H1 (cell line): ENCODE measurements around the gene CASP3. TPM values are rescaled to one million over a fixed set of nuclear protein-coding genes. Genes with fewer than 3 reads are reported as not detected.

ENCODE experiments used
- CTCF ChIA-PET: fragments of 300-600 bp; sonication (Branson Sonifier 250); formaldehyde crosslinking; loops from one replicate; lab custom pipeline; 2021; ENCODE audit not compliant: partially characterized antibody; lab: Charles Lee
- POLR2A ChIA-PET: fragments of 300-600 bp; sonication (Branson Sonifier 250); formaldehyde crosslinking; loops from one replicate; lab custom pipeline; 2021; ENCODE audit warnings: inconsistent platforms; ENCODE audit not compliant: partially characterized antibody; lab: Charles Lee
- DNase-seq, 2 experiments: peaks; one replicate each; pipeline versions ENCODE4 v3.0.0 to v3.0.0-alpha.2; 2010 to 2022; ENCODE audit warnings: low spot score in 2 of 2, low read depth in 1 of 2, mixed read lengths in 1 of 2
- FAIRE-seq: peaks from 2 replicates; lab custom pipeline; 2011; peaks lifted over from hg19 to GRCh38; lab: Jason Lieb, UNC
- H2AFZ ChIP-seq: 2 replicates; pipeline ENCODE4 v1.8.1; 2012; ENCODE audit warnings: low read length, inconsistent platforms
- H2AK5ac ChIP-seq: 2 replicates; pipeline ENCODE4 v1.6.1; 2013; ENCODE audit warnings: low read depth, low read length
- H2BK120ac ChIP-seq: replicated peaks from 2 replicates; pipeline ENCODE3; 2013; ENCODE audit warnings: low read depth, low read length, inconsistent platforms
- H2BK12ac ChIP-seq: 2 replicates; pipeline ENCODE4 v1.6.1; 2013; ENCODE audit warnings: low read depth, low read length
- H2BK15ac ChIP-seq: 2 replicates; pipeline ENCODE4 v1.6.1; 2013; ENCODE audit warnings: low read length
- H2BK20ac ChIP-seq: 2 replicates; pipeline ENCODE4 v1.6.1; 2013; ENCODE audit warnings: low read length
- H2BK5ac ChIP-seq: 2 replicates; pipeline ENCODE4 v1.6.1; 2013; ENCODE audit warnings: low read depth, low read length
- H3K14ac ChIP-seq: 2 replicates; pipeline ENCODE4 v1.6.1; 2013; ENCODE audit warnings: inconsistent platforms; ENCODE audit not compliant: insufficient read length
- H3K18ac ChIP-seq: 2 replicates; pipeline ENCODE4 v1.6.1; 2013; ENCODE audit warnings: low read length; ENCODE audit errors: extremely low read depth
- H3K23ac ChIP-seq: 2 replicates; pipeline ENCODE4 v1.6.1; 2013; ENCODE audit warnings: inconsistent platforms; ENCODE audit not compliant: insufficient read length
- H3K23me2 ChIP-seq: 2 replicates; pipeline ENCODE4 v1.6.1; 2013; ENCODE audit warnings: low read depth, low read length
- H3K27ac ChIP-seq: 2 replicates; pipeline ENCODE4 v1.6.1; 2011; ENCODE audit warnings: low read depth, low read length, inconsistent platforms
- H3K27me3 ChIP-seq, 4 experiments: replicated peaks in 1 of 4; 1 replicate in 1 of 4; 2 replicates in 3 of 4; pipeline versions ENCODE4 v1.6.1 to v1.8.1; 2011 to 2013; ENCODE audit warnings: low read length in 3 of 4, mild to moderate bottlenecking in 3 of 4, inconsistent platforms in 2 of 4, mixed read lengths in 2 of 4, moderate library complexity in 1 of 4; ENCODE audit not compliant: control insufficient read depth in 3 of 4, insufficient read depth in 3 of 4; ENCODE audit errors: extremely low read depth in 1 of 4
- H3K36me3 ChIP-seq, 4 experiments: 2 replicates each; pipeline versions ENCODE4 v1.6.1 to v1.8.1; 2011 to 2013; ENCODE audit warnings: mild to moderate bottlenecking in 4 of 4, low read length in 3 of 4, moderate library complexity in 2 of 4, control low read depth in 1 of 4, inconsistent platforms in 1 of 4; ENCODE audit not compliant: insufficient read depth in 4 of 4, control insufficient read depth in 2 of 4
- H3K4ac ChIP-seq: replicated peaks from 2 replicates; pipeline ENCODE3; 2013; ENCODE audit warnings: low read length, low read depth, mixed read lengths, inconsistent platforms; ENCODE audit not compliant: insufficient read length
- H3K4me1 ChIP-seq, 4 experiments: replicated peaks in 1 of 4; 1 replicate in 1 of 4; 2 replicates in 3 of 4; pipeline versions ENCODE4 v1.6.1 to v1.8.1; 2011 to 2013; ENCODE audit warnings: low read length in 3 of 4, inconsistent platforms in 2 of 4, mixed read lengths in 1 of 4; ENCODE audit not compliant: insufficient read depth in 4 of 4, control insufficient read depth in 3 of 4
- H3K4me2 ChIP-seq, 2 experiments: 2 replicates each; pipeline versions ENCODE4 v1.6.1 to v1.8.1; 2011 to 2013; ENCODE audit warnings: low read depth in 2 of 2, low read length in 2 of 2, control low read depth in 1 of 2, inconsistent platforms in 1 of 2, mild to moderate bottlenecking in 1 of 2; ENCODE audit not compliant: insufficient read depth in 1 of 2
- H3K4me3 ChIP-seq, 4 experiments: fragments of 200-600, 300-600 bp in 1 of 4; sonication (generic), shearing (Covaris generic), sonication (Bioruptor Twin) in 1 of 4; 2 replicates each; pipeline versions ENCODE4 v1.5.1 to v1.8.1; 2011 to 2016; ENCODE audit warnings: low read length in 4 of 4, low read depth in 3 of 4, control low read depth in 2 of 4, inconsistent platforms in 2 of 4, mild to moderate bottlenecking in 2 of 4, mixed read lengths in 1 of 4, moderate library complexity in 1 of 4; ENCODE audit not compliant: insufficient read depth in 2 of 4; ENCODE audit errors: extremely low read depth in 1 of 4
- H3K56ac ChIP-seq: replicated peaks from 2 replicates; pipeline ENCODE3; 2013; ENCODE audit warnings: low read depth, mild to moderate bottlenecking, mixed read lengths, low read length, inconsistent platforms; ENCODE audit not compliant: insufficient read length
- H3K79me1 ChIP-seq: 2 replicates; pipeline ENCODE4 v1.6.1; 2013; ENCODE audit warnings: low read depth, low read length, control low read depth
- H3K79me2 ChIP-seq, 2 experiments: 2 replicates each; pipeline versions ENCODE4 v1.6.1 to v1.8.1; 2012 to 2013; ENCODE audit warnings: low read length in 2 of 2, mild to moderate bottlenecking in 2 of 2, inconsistent platforms in 1 of 2; ENCODE audit not compliant: insufficient read depth in 2 of 2, control insufficient read depth in 1 of 2
- H3K9ac ChIP-seq, 4 experiments: replicated peaks in 1 of 4; 1 replicate in 1 of 4; 2 replicates in 3 of 4; pipeline versions ENCODE4 v1.6.1 to v1.8.1; 2011 to 2013; ENCODE audit warnings: low read depth in 3 of 4, low read length in 3 of 4, control low read depth in 2 of 4, mild to moderate bottlenecking in 2 of 4, moderate library complexity in 2 of 4, inconsistent platforms in 1 of 4; ENCODE audit errors: extremely low read depth in 1 of 4
- H3K9me3 ChIP-seq, 2 experiments: 2 replicates each; pipeline versions ENCODE4 v1.6.1 to v1.8.1; 2012 to 2013; ENCODE audit warnings: mild to moderate bottlenecking in 2 of 2, moderate library complexity in 2 of 2, control low read depth in 1 of 2, inconsistent platforms in 1 of 2, low read depth in 1 of 2, low read length in 1 of 2, mixed read lengths in 1 of 2; ENCODE audit not compliant: insufficient read depth in 2 of 2
- H4K20me1 ChIP-seq, 2 experiments: replicated peaks in 1 of 2; 2 replicates each; pipeline versions ENCODE3 to v1.8.1; 2011 to 2013; ENCODE audit warnings: inconsistent platforms in 2 of 2, low read length in 2 of 2, mild to moderate bottlenecking in 1 of 2; ENCODE audit not compliant: insufficient read depth in 2 of 2, control insufficient read depth in 1 of 2
- H4K5ac ChIP-seq: 2 replicates; pipeline ENCODE4 v1.6.1; 2013; ENCODE audit warnings: low read length, low read depth, mixed read lengths, inconsistent platforms; ENCODE audit not compliant: insufficient read length
- H4K8ac ChIP-seq: 2 replicates; pipeline ENCODE4 v1.8.0; 2013; ENCODE audit warnings: mild to moderate bottlenecking, moderate library complexity, low read length, inconsistent platforms; ENCODE audit not compliant: insufficient read depth; ENCODE audit errors: extremely low read depth
- H4K91ac ChIP-seq: replicated peaks from 2 replicates; pipeline ENCODE3; 2013; ENCODE audit warnings: low read length, mixed read lengths, inconsistent platforms; ENCODE audit not compliant: insufficient read length
- BACH1 ChIP-seq: IDR thresholded peaks from 2 replicates; pipeline ENCODE4 v1.6.1; 2012; ENCODE audit warnings: low read length, improper control_type of control experiment
- CTBP2 ChIP-seq: IDR thresholded peaks from 2 replicates; pipeline ENCODE4 v1.7.0; 2011; ENCODE audit warnings: borderline replicate concordance, mild to moderate bottlenecking, moderate library complexity, mixed read lengths, low read length; ENCODE audit not compliant: insufficient read depth, insufficient read length
- EZH2 ChIP-seq: fragments of 200-600 bp; sonication (generic); IDR thresholded peaks from 2 replicates; pipeline ENCODE4 v1.7.1; 2012; ENCODE audit warnings: low read depth, mild to moderate bottlenecking, moderate library complexity, low read length, inconsistent platforms; ENCODE audit not compliant: severe bottlenecking
- HDAC2 ChIP-seq, 2 experiments: fragments of 300-600 bp in 1 of 2; sonication (generic) in 1 of 2; IDR thresholded peaks; 2 replicates each; pipeline ENCODE4 v1.6.1; 2011 to 2012; ENCODE audit warnings: low read depth in 2 of 2, low read length in 2 of 2, mild to moderate bottlenecking in 2 of 2, moderate library complexity in 2 of 2, borderline replicate concordance in 1 of 2, inconsistent platforms in 1 of 2
- JUN ChIP-seq: IDR thresholded peaks from 2 replicates; pipeline ENCODE4 v1.6.1; 2011; ENCODE audit warnings: low read depth, mild to moderate bottlenecking, improper control_type of control experiment, low read length
- POLR2A ChIP-seq, 2 experiments: IDR thresholded peaks; 1 replicate in 1 of 2; 2 replicates in 1 of 2; pipeline ENCODE4 v1.6.1; 2011; ENCODE audit warnings: low read depth in 2 of 2, low read length in 2 of 2, mild to moderate bottlenecking in 2 of 2; ENCODE audit errors: control extremely low read depth in 1 of 2
- POU5F1 ChIP-seq: IDR thresholded peaks from 2 replicates; pipeline ENCODE4 v1.6.1; 2011; ENCODE audit warnings: low read depth, mild to moderate bottlenecking, low read length, moderate library complexity
- RBBP5 ChIP-seq: IDR thresholded peaks from 2 replicates; pipeline ENCODE4 v1.7.1; 2012; ENCODE audit warnings: low read depth, mild to moderate bottlenecking, inconsistent platforms, low read length, moderate library complexity, borderline replicate concordance
- SIN3A ChIP-seq, 2 experiments: IDR thresholded peaks in 1 of 2; conservative IDR thresholded peaks in 1 of 2; 2 replicates each; pipeline ENCODE4 v1.6.1; 2011 to 2012; ENCODE audit warnings: low read length in 2 of 2, improper control_type of control experiment in 1 of 2, low read depth in 1 of 2, mild to moderate bottlenecking in 1 of 2
- SRF ChIP-seq: IDR thresholded peaks from 2 replicates; pipeline ENCODE4 v1.6.1; 2011; ENCODE audit warnings: mild to moderate bottlenecking, low read depth, low read length, moderate library complexity
- TBP ChIP-seq: IDR thresholded peaks from 2 replicates; pipeline ENCODE4 v1.6.1; 2011; ENCODE audit warnings: low read depth, low read length, improper control_type of control experiment
- YY1 ChIP-seq: IDR thresholded peaks from 2 replicates; pipeline ENCODE4 v1.6.1; 2011; ENCODE audit warnings: low read depth, mild to moderate bottlenecking, low read length
- polyA plus RNA-seq, 7 experiments: library from polyadenylated mRNA; depleted of rRNA in 3 of 7; stranded (reverse) in 5 of 7; unstranded in 2 of 7; fragments of >200 nt in 5 of 7; fragments of 200-250 nt in 2 of 7; gene quantifications; 1 replicate in 5 of 7; 2 replicates in 1 of 7; 4 replicates in 1 of 7; pipeline versions ENCODE4 v1.2.1 to v1.2.3, GENCODE V29; 2011 to 2013; ENCODE audit warnings: missing spikeins in 2 of 7, mixed read lengths in 2 of 7
- total RNA-seq: library from RNA; stranded (reverse); fragmentation: NEBNext Ultra II Directional; extraction: Animal tissue kit (Norgen Biotek cat#: 25700); gene quantifications from 2 replicates; pipeline ENCODE4 v1.2.1, GENCODE V29; 2021
- TF ChIP-seq, protein P1 (sequence below), 3 experiments: IDR thresholded peaks; 1 replicate in 2 of 3; 2 replicates in 1 of 3; pipeline versions ENCODE4 v1.5.1 to v1.6.1; 2011; ENCODE audit warnings: low read length in 3 of 3, mild to moderate bottlenecking in 3 of 3, inconsistent platforms in 2 of 3, low read depth in 1 of 3, moderate library complexity in 1 of 3; ENCODE audit not compliant: insufficient read depth in 1 of 3; ENCODE audit errors: control extremely low read depth in 1 of 3

CASP3 gene
- total and polyA plus RNA-seq, 2 of the 8 experiments (the other 6 are each of a cell fraction or from before 2014, with no cell fraction given) = 27.8 to 82.5 TPM

DNA sequence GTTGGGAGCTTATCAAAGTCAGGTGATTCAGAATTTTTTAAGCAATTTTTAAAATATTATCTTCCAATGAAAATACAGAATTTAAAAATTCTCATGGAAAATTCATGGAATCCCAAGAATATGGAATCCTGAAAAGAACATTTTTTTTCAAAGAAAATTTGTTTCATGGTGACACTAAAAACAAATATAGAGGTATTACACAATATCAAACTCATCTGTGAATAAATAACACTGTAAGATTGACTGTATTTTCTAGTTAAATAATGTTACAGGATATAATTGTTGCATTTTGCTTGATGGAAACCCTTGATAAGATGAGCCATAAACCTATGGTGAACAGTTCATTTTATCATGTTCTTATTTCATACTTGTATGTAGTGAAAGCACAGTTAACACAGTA is 11.7 kb upstream of the CASP3 start:
- Histone ChIP-seq H2AK5ac (no peak overlapping the region), H3K9ac (no peak overlapping the region), H3K4me2 (no peak overlapping the region), H2AFZ (no peak overlapping the region), H2BK12ac (no peak overlapping the region), H2BK5ac (no peak overlapping the region), H3K4me3 (no peak overlapping the region), H3K14ac (no peak overlapping the region), H3K27ac (no peak overlapping the region), H2BK15ac (no peak overlapping the region), H3K18ac (no peak overlapping the region), H3K4ac (no peak overlapping the region), H4K91ac (no peak overlapping the region), H3K4me1 (no peaks in the 10 kb centered on the region), H3K23me2 (no peaks in the 10 kb centered on the region), H3K27me3 (no peaks in the 10 kb centered on the region), H4K20me1 (peaks cover 0 to 1% of the 10 kb centered on the region in 2 experiments), H3K9me3 (no peaks in the 10 kb centered on the region), H4K5ac (no peak overlapping the region), H2BK20ac (no peak overlapping the region), H2BK120ac (no peak overlapping the region), H3K56ac (no peak overlapping the region), H3K79me1 (no peaks in the 10 kb centered on the region), H3K79me2 (no peaks in the 10 kb centered on the region), H4K8ac (no peak overlapping the region), H3K36me3 (peaks cover 0 to 3% (median 0%) of the 10 kb centered on the region in 4 experiments; a peak in 1 of 8 replicates), H3K23ac (no peak overlapping the region)
- ChIA-PET CTCF (interaction anchor here (2.2 kb wide), 1 partner anchor 11 kb away, joined by 5 read pairs; no protein-coding TSS in a partner anchor), POLR2A (no interaction called here)
- FAIRE-seq (no peak), DNase-seq (no peak)
- no peak for TF ChIP-seq JUN
- TF ChIP-seq SIN3A (conservative IDR thresholded peaks at IDR 0.05 in 1 of 2, IDR thresholded peaks at IDR 0.05 in 1 of 2; ENCODE audit: low read depth in 1 of 2, low read length in 2 of 2) = no peak
- no peak for TF ChIP-seq RBBP5
- TF ChIP-seq YY1 = no peak
- TF ChIP-seq EZH2 = no peak
- TF ChIP-seq HDAC2 (IDR thresholded peaks at IDR 0.05; ENCODE audit: borderline replicate concordance in 1 of 2, low read depth in 2 of 2, low read length in 2 of 2) = no peak
- TF ChIP-seq CTBP2 = no peak
- TF ChIP-seq TBP = no peak
- TF ChIP-seq, protein P1, sequence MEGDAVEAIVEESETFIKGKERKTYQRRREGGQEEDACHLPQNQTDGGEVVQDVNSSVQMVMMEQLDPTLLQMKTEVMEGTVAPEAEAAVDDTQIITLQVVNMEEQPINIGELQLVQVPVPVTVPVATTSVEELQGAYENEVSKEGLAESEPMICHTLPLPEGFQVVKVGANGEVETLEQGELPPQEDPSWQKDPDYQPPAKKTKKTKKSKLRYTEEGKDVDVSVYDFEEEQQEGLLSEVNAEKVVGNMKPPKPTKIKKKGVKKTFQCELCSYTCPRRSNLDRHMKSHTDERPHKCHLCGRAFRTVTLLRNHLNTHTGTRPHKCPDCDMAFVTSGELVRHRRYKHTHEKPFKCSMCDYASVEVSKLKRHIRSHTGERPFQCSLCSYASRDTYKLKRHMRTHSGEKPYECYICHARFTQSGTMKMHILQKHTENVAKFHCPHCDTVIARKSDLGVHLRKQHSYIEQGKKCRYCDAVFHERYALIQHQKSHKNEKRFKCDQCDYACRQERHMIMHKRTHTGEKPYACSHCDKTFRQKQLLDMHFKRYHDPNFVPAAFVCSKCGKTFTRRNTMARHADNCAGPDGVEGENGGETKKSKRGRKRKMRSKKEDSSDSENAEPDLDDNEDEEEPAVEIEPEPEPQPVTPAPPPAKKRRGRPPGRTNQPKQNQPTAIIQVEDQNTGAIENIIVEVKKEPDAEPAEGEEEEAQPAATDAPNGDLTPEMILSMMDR (IDR thresholded peaks at IDR 0.05; ENCODE audit: control extremely low read depth in 1 of 3, insufficient read depth in 1 of 3, low read depth in 1 of 3, low read length in 3 of 3) = no peak
- no peak for TF ChIP-seq POU5F1
- TF ChIP-seq BACH1 = no peak
- TF ChIP-seq POLR2A (IDR thresholded peaks at IDR 0.05; ENCODE audit: control extremely low read depth in 1 of 2, low read depth in 2 of 2, low read length in 2 of 2) = no peak
- TF ChIP-seq SRF = no peak
